Stimulated activated naive CD8-positive, alpha-beta T cell treated with anti-CD3 and anti-CD28 coated beads, Interleukin-15, Interleukin-2, amounts not matched to agents 100 ng/mL and 50 ng/mL, for 24 hours (primary cell): Measurements from ENCODE around the gene IAH1.
A peak's percentile ranks its signal among the peaks of the same experiment; 100 is the strongest.
"Not testable (repeated sequence)": the region's sequence is repeated elsewhere in the genome, so short reads cannot be mapped to it uniquely, and the experiment has no call there.

Experiments
- H3K27ac Mint-ChIP-seq: one replicate; pipeline ENCODE4 v1.8.0; 2021; ENCODE audit warnings: mild to moderate bottlenecking, mixed read lengths
- H3K27me3 Mint-ChIP-seq: one replicate; pipeline ENCODE4 v1.8.0; 2021; ENCODE audit warnings: mixed read lengths
- H3K36me3 Mint-ChIP-seq: one replicate; pipeline ENCODE4 v1.8.0; 2021; ENCODE audit warnings: low read depth, mixed read lengths
- H3K4me1 Mint-ChIP-seq: one replicate; pipeline ENCODE4 v1.8.0; 2021; ENCODE audit warnings: low read depth, mixed read lengths
- H3K4me3 Mint-ChIP-seq: one replicate; pipeline ENCODE4 v1.8.0; 2021; ENCODE audit warnings: mild to moderate bottlenecking, mixed read lengths
- H3K9me3 Mint-ChIP-seq: one replicate; pipeline ENCODE4 v1.8.0; 2021; ENCODE audit warnings: mixed read lengths

IAH1 gene

GRCh38 chr2:9488583-9489547, 14.5 kb downstream of the IAH1 start:
- Mint-ChIP-seq H3K27me3 (no peaks in the 10 kb centered on the region), H3K4me3 (no peak overlapping the region), H3K4me1 (peaks cover 28% of the 10 kb centered on the region), H3K9me3 (no peaks in the 10 kb centered on the region), H3K36me3 (peaks cover 81% of the 10 kb centered on the region), H3K27ac (peak overlapping the region; percentile 70)

- Mint-ChIP-seq H3K36me3 (peaks cover 77% of the 10 kb centered on the region), H3K9me3 (no peaks in the 10 kb centered on the region), H3K4me3 (no peak overlapping the region), H3K4me1 (peaks cover 36% of the 10 kb centered on the region), H3K27ac (no peak overlapping the region), H3K27me3 (no peaks in the 10 kb centered on the region)
These were observed 16.4 kb downstream of the IAH1 start for GRCh38 chr2:9490789-9491188.

GRCh38 chr2:9492927-9493326, 18.6 kb downstream of the IAH1 start:
- Mint-ChIP-seq H3K36me3 (peaks cover 71% of the 10 kb centered on the region), H3K27me3 (no peaks in the 10 kb centered on the region), H3K9me3 (no peaks in the 10 kb centered on the region), H3K4me1 (peaks cover 43% of the 10 kb centered on the region), H3K27ac (no peak overlapping the region), H3K4me3 (no peak overlapping the region)

GRCh38 chr2:9493478-9493877, 19.1 kb downstream of the IAH1 start:
- no peak overlapping the region for H3K4me3 Mint-ChIP-seq
- no peaks in the 10 kb centered on the region for H3K9me3 Mint-ChIP-seq
- H3K27me3 Mint-ChIP-seq: no peaks in the 10 kb centered on the region
- peaks cover 72% of the 10 kb centered on the region for H3K36me3 Mint-ChIP-seq
- peaks cover 39% of the 10 kb centered on the region for H3K4me1 Mint-ChIP-seq
- peak overlapping the region; percentile 17 for H3K27ac Mint-ChIP-seq

GRCh38 chr2:9494081-9494480, 19.7 kb downstream of the IAH1 start:
- no peaks in the 10 kb centered on the region for H3K27me3 Mint-ChIP-seq
- no peaks in the 10 kb centered on the region for H3K9me3 Mint-ChIP-seq
- H3K27ac Mint-ChIP-seq: peak overlapping the region; percentile 57
- H3K4me3 Mint-ChIP-seq: no peak overlapping the region
- H3K36me3 Mint-ChIP-seq: peaks cover 70% of the 10 kb centered on the region
- peaks cover 33% of the 10 kb centered on the region for H3K4me1 Mint-ChIP-seq

- no peak overlapping the region for H3K4me3 Mint-ChIP-seq
- H3K36me3 Mint-ChIP-seq: peaks cover 61% of the 10 kb centered on the region
- peaks cover 27% of the 10 kb centered on the region for H3K4me1 Mint-ChIP-seq
- H3K27me3 Mint-ChIP-seq: no peaks in the 10 kb centered on the region
- H3K9me3 Mint-ChIP-seq: no peaks in the 10 kb centered on the region
- peak overlapping the region; percentile 18 for H3K27ac Mint-ChIP-seq
These were observed 22.7 kb downstream of the IAH1 start for GRCh38 chr2:9497017-9497416.

- Mint-ChIP-seq H3K27me3 (no peaks in the 10 kb centered on the region), H3K27ac (no peak overlapping the region), H3K4me1 (peaks cover 23% of the 10 kb centered on the region), H3K4me3 (no peak overlapping the region), H3K9me3 (no peaks in the 10 kb centered on the region), H3K36me3 (peaks cover 59% of the 10 kb centered on the region)
These were observed 23.9 kb downstream of the IAH1 start for GRCh38 chr2:9498210-9498609.

GRCh38 chr2:9508931-9509330, 34.6 kb downstream of the IAH1 start:
- Mint-ChIP-seq H3K9me3 (no peaks in the 10 kb centered on the region), H3K4me3 (no peak overlapping the region), H3K27me3 (no peaks in the 10 kb centered on the region), H3K4me1 (no peaks in the 10 kb centered on the region), H3K36me3 (peaks cover 56% of the 10 kb centered on the region), H3K27ac (no peak overlapping the region)

- not testable (repeated sequence) for H3K4me3 Mint-ChIP-seq, H3K27ac Mint-ChIP-seq, H3K4me1 Mint-ChIP-seq, H3K9me3 Mint-ChIP-seq, H3K27me3 Mint-ChIP-seq
- peaks cover 49% of the 10 kb centered on the region for H3K36me3 Mint-ChIP-seq
These were observed 39.6 kb downstream of the IAH1 start for GRCh38 chr2:9513946-9514345.

- Mint-ChIP-seq H3K36me3 (peaks cover 51% of the 10 kb centered on the region), H3K27me3 (no peaks in the 10 kb centered on the region), H3K4me3 (no peak overlapping the region), H3K4me1 (no peaks in the 10 kb centered on the region), H3K9me3 (no peaks in the 10 kb centered on the region), H3K27ac (no peak overlapping the region)
These were observed 42.9 kb downstream of the IAH1 start for GRCh38 chr2:9517118-9517782.

- Mint-ChIP-seq H3K9me3 (no peaks in the 10 kb centered on the region), H3K36me3 (peaks cover 52% of the 10 kb centered on the region), H3K27me3 (no peaks in the 10 kb centered on the region), H3K4me3 (no peak overlapping the region), H3K4me1 (no peaks in the 10 kb centered on the region), H3K27ac (no peak overlapping the region)
These were observed 43.8 kb downstream of the IAH1 start for GRCh38 chr2:9518163-9518562.

- H3K36me3 Mint-ChIP-seq: peaks cover 52% of the 10 kb centered on the region
- H3K4me3 Mint-ChIP-seq: no peak overlapping the region
- no peaks in the 10 kb centered on the region for H3K27me3 Mint-ChIP-seq
- H3K9me3 Mint-ChIP-seq: no peaks in the 10 kb centered on the region
- no peak overlapping the region for H3K27ac Mint-ChIP-seq
- H3K4me1 Mint-ChIP-seq: no peaks in the 10 kb centered on the region
These were observed 44.4 kb downstream of the IAH1 start for GRCh38 chr2:9518780-9519179.

- no peaks in the 10 kb centered on the region for H3K9me3 Mint-ChIP-seq
- H3K27ac Mint-ChIP-seq: peak overlapping the region; percentile 47
- H3K36me3 Mint-ChIP-seq: peaks cover 57% of the 10 kb centered on the region
- H3K27me3 Mint-ChIP-seq: no peaks in the 10 kb centered on the region
- H3K4me1 Mint-ChIP-seq: no peaks in the 10 kb centered on the region
- H3K4me3 Mint-ChIP-seq: no peak overlapping the region
These were observed 44.9 kb downstream of the IAH1 start for GRCh38 chr2:9519250-9519649.

- Mint-ChIP-seq H3K27me3 (no peaks in the 10 kb centered on the region), H3K27ac (no peak overlapping the region), H3K4me3 (no peak overlapping the region), H3K36me3 (peaks cover 66% of the 10 kb centered on the region), H3K4me1 (no peaks in the 10 kb centered on the region), H3K9me3 (no peaks in the 10 kb centered on the region)
These were observed 49.9 kb downstream of the IAH1 start for GRCh38 chr2:9524291-9524690.

- Mint-ChIP-seq H3K4me1 (no peaks in the 10 kb centered on the region), H3K9me3 (no peaks in the 10 kb centered on the region), H3K4me3 (no peak overlapping the region), H3K36me3 (peaks cover 66% of the 10 kb centered on the region), H3K27ac (no peak overlapping the region), H3K27me3 (no peaks in the 10 kb centered on the region)
These were observed 50.9 kb downstream of the IAH1 start for GRCh38 chr2:9525266-9525665.
